Choroid plexus epithelial cell (primary cell): ENCODE measurements around the gene LYRM4.

Experiments used
- DNase-seq: peaks from one replicate; pipeline ENCODE4 v3.0.0-alpha.2; 2010; ENCODE audit warnings: low read depth
- H3K4me3 ChIP-seq: 2 replicates; pipeline ENCODE4 v1.5.1; 2011; ENCODE audit warnings: low read depth, mild to moderate bottlenecking, control low read depth, low read length, moderate library complexity
- CTCF ChIP-seq: conservative IDR thresholded peaks from 2 replicates; pipeline ENCODE4 v1.5.1; 2011; ENCODE audit warnings: low read depth, mild to moderate bottlenecking, control low read depth, inconsistent platforms, low read length, moderate library complexity

The LYRM4 gene

DNA sequence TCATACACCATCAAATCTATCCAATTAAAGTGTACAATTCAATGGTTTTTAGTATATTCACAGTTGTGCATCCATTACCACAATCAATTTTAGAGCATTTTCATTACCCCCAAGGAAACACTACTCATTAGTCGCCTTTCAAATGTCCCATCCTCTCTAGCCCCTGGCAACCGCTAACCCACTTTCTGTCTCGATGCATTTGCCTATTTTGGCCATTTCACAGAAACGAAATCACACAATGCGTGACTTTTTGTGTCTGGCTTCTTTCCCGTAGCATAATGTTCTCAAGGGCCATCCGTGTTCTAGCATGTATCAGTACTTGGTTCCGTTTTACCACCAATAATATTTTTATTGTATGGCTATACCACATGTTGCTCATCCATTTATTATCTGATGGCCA lies 123.9 kb downstream of the LYRM4 start:
- H3K4me3 ChIP-seq = no peak overlapping the region
- TF ChIP-seq CTCF = no peak
- no peak for DNase-seq

GRCh38 chr6:5135788-5136376 lies 124.9 kb downstream of the LYRM4 start:
- peak; percentile 89 for TF ChIP-seq CTCF
- DNase-seq = peak; percentile 73
- H3K4me3 ChIP-seq = no peak overlapping the region

GRCh38 chr6:5133943-5134342 lies 126.8 kb downstream of the LYRM4 start:
- H3K4me3 ChIP-seq = no peak overlapping the region
- TF ChIP-seq CTCF = no peak
- DNase-seq = no peak

- H3K4me3 ChIP-seq = peak overlapping the region; percentile 6
- no peak for TF ChIP-seq CTCF
- DNase-seq = peak; percentile 93
Observed at GRCh38 chr6:5132731-5133130, 128.0 kb downstream of the LYRM4 start.

DNA sequence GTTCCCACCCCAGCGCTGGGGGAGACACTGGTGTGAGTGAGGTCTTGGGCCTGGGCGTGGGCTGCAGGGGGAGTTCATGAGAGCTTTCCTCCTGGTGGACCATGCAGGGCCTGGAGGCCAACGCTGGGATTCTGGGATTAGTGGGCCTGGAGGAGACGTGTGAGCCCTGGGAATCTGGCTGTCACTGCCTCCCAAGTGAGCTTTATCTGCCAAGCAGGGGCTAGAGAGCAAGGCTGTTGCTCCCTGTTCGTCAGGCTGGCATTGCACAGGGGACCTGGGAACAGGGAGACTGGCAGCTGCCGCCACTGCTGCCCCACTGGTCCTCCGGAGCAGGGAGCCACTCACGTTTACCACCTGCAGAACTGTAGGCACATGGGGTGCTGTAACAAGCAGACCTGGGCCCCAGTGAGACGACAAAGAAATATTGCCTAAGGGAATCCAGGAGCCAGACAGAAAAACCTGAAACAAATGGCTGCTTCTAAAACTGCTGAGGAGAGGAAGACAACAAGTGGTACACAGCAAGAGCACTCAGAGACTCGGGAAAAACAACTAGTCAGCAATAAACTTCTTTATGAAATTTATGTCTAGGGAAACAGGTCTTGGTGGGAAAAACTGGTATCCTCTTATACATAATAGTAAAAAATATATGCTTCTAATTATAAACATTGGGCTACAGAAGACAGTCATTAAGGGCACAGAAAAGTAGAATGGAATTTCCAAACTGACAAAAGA lies 130.4 kb downstream of the LYRM4 start:
- H3K4me3 ChIP-seq = no peak overlapping the region
- no peak for DNase-seq
- TF ChIP-seq CTCF = no peak

DNA sequence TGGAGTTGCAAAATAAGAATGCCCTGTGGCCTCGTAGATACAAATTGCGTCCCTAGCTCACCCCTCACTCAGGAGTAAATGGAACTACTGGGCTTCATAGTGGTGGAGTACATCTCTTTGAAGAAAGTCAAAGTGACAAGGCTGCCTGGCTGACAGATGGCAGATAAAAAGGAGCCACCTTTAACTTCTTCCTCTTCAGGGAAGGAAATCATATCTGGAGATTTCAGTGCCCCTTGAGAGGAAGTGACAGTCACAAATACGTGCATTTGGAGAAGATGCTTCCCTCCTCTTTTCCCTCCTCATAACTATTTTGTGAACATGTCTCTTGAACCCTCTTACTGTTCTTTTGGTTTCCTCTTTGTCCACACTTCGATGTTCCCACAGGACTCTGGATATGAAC lies 132.4 kb downstream of the LYRM4 start:
- TF ChIP-seq CTCF = no peak
- DNase-seq = no peak
- no peak overlapping the region for H3K4me3 ChIP-seq
